Endothelial cell of umbilical vein (primary cell): Measurements from ENCODE around the gene MRO. TPM values are rescaled to one million over a fixed set of nuclear protein-coding genes. Genes with fewer than 3 reads are reported as not detected.

Experiments used
- BruUV-seq: library from RNA; stranded (reverse); fragments of 400-500 nt; replicated peaks from 2 replicates; lab custom pipeline; 2021; lab: Mats Ljungman, UMichigan
- CTCF ChIA-PET: fragments of 300-600, 350-600 bp; sonication (Branson Sonifier 250); formaldehyde crosslinking; loops from one replicate; lab custom pipeline; 2021; ENCODE audit warnings: antibody characterized with exemption, inconsistent platforms; lab: Charles Lee
- POLR2A ChIA-PET: fragments of 300-600, 350-600 bp; sonication (Branson Sonifier 250); formaldehyde crosslinking; loops from one replicate; lab custom pipeline; 2021; ENCODE audit warnings: antibody characterized with exemption, inconsistent platforms; lab: Charles Lee
- DNase-seq: peaks from one replicate; pipeline ENCODE4 v3.0.0-alpha.2; 2011; ENCODE audit warnings: low read depth, low spot score
- FAIRE-seq: peaks from 2 replicates; lab custom pipeline; 2011; peaks lifted over from hg19 to GRCh38; lab: Jason Lieb, UNC
- H2AFZ ChIP-seq: 2 replicates; pipeline ENCODE4 v1.6.0; 2012; ENCODE audit warnings: low read depth, low read length, control low read depth, inconsistent platforms
- H3K27ac ChIP-seq: 2 replicates; pipeline ENCODE4 v1.5.1; 2011; ENCODE audit warnings: low read depth, mild to moderate bottlenecking, control low read depth, low read length, moderate library complexity; ENCODE audit not compliant: insufficient read depth
- H3K27me3 ChIP-seq, 2 experiments: 2 replicates each; pipeline versions ENCODE4 v1.6.0 to v1.6.1; 2011; ENCODE audit warnings: low read length in 2 of 2, mixed read lengths in 1 of 2; ENCODE audit not compliant: control insufficient read depth in 2 of 2, insufficient read depth in 2 of 2
- H3K36me3 ChIP-seq, 2 experiments: 2 replicates in 1 of 2; 3 replicates in 1 of 2; pipeline ENCODE4 v1.5.1; 2011; ENCODE audit warnings: low read length in 2 of 2, mild to moderate bottlenecking in 1 of 2, moderate library complexity in 1 of 2; ENCODE audit not compliant: control insufficient read depth in 2 of 2, insufficient read depth in 2 of 2; ENCODE audit errors: extremely low read depth in 1 of 2
- H3K4me1 ChIP-seq: 3 replicates; pipeline ENCODE4 v1.5.1; 2011; ENCODE audit warnings: mild to moderate bottlenecking, low read length; ENCODE audit not compliant: control insufficient read depth, insufficient read depth; ENCODE audit errors: extremely low read depth
- H3K4me2 ChIP-seq: 2 replicates; pipeline ENCODE4 v1.6.1; 2011; ENCODE audit warnings: low read length, control low read depth, mixed read lengths; ENCODE audit not compliant: insufficient read depth
- H3K4me3 ChIP-seq, 3 experiments: fragments of 200-600 bp in 1 of 3; sonication (generic), shearing (Covaris generic) in 1 of 3; replicated peaks in 1 of 3; 2 replicates each; pipeline ENCODE4 v1.5.1; 2011 to 2016; ENCODE audit warnings: control low read depth in 3 of 3, low read length in 3 of 3, mild to moderate bottlenecking in 2 of 3, inconsistent platforms in 1 of 3, low read depth in 1 of 3, moderate library complexity in 1 of 3; ENCODE audit not compliant: insufficient read depth in 1 of 3
- H3K79me2 ChIP-seq: 2 replicates; pipeline ENCODE4 v1.6.0; 2012; ENCODE audit warnings: low read length, inconsistent platforms; ENCODE audit not compliant: control insufficient read depth, insufficient read depth
- H3K9ac ChIP-seq: replicated peaks from 2 replicates; pipeline ENCODE3; 2011; ENCODE audit warnings: low read length, control low read depth; ENCODE audit not compliant: insufficient read depth; ENCODE audit errors: extremely low read depth
- H3K9me1 ChIP-seq: replicated peaks from 3 replicates; pipeline ENCODE4 v1.6.0; 2011; ENCODE audit warnings: mild to moderate bottlenecking, low read length; ENCODE audit not compliant: control insufficient read depth, insufficient read depth; ENCODE audit errors: extremely low read depth
- H3K9me3 ChIP-seq: replicated peaks from 2 replicates; pipeline ENCODE4 v1.5.1; 2012; ENCODE audit warnings: low read length, inconsistent platforms; ENCODE audit not compliant: control insufficient read depth, insufficient read depth
- H4K20me1 ChIP-seq: replicated peaks from 2 replicates; pipeline ENCODE3; 2011; ENCODE audit warnings: mild to moderate bottlenecking, low read length; ENCODE audit not compliant: control insufficient read depth, insufficient read depth; ENCODE audit errors: extremely low read depth
- EZH2 ChIP-seq: IDR thresholded peaks from 2 replicates; pipeline ENCODE4 v1.6.1; 2012; ENCODE audit warnings: borderline replicate concordance, low read depth, mild to moderate bottlenecking, moderate library complexity, low read length, inconsistent platforms; ENCODE audit not compliant: severe bottlenecking
- FOS ChIP-seq: IDR thresholded peaks from 2 replicates; pipeline ENCODE4 v1.6.1; 2011; ENCODE audit warnings: mild to moderate bottlenecking, low read length, moderate library complexity, borderline replicate concordance; ENCODE audit not compliant: insufficient read depth
- GATA2 ChIP-seq: IDR thresholded peaks from 2 replicates; pipeline ENCODE4 v1.7.0; 2011; ENCODE audit warnings: low read depth, mild to moderate bottlenecking, moderate library complexity, mixed read lengths, low read length; ENCODE audit not compliant: insufficient read length, insufficient read depth
- JUN ChIP-seq: IDR thresholded peaks from 2 replicates; pipeline ENCODE4 v1.6.1; 2011; ENCODE audit warnings: borderline replicate concordance, low read depth; ENCODE audit not compliant: insufficient read length, insufficient read depth
- MYC ChIP-seq: IDR thresholded peaks from one replicate; pipeline ENCODE4 v1.6.1; 2011; ENCODE audit warnings: mild to moderate bottlenecking, low read depth, low read length
- POLR2A ChIP-seq: IDR thresholded peaks from 2 replicates; pipeline ENCODE4 v1.6.1; 2012; ENCODE audit warnings: low read depth, mild to moderate bottlenecking, control low read depth, low read length
- POLR2AphosphoS5 ChIP-seq: IDR thresholded peaks from 2 replicates; pipeline ENCODE4 v1.6.1; 2012; ENCODE audit warnings: low read depth, mild to moderate bottlenecking, control low read depth, low read length, moderate library complexity; ENCODE audit not compliant: insufficient read depth
- dilution Hi-C: fragments of 300-500 bp; cut with MboI; formaldehyde crosslinking; loops from one replicate; pipeline ENCODE4 v1.15.0; 2019; ENCODE audit warnings: low sequenced_read_pairs; ENCODE audit not compliant: extremely low pct_ligation_motif_present
- intact Hi-C: fragments of 100-400 bp; cut with micrococcal nuclease; formaldehyde crosslinking; loops from one replicate; pipeline ENCODE4 v1.10.0; 2022
- polyA plus RNA-seq, 4 experiments: library from polyadenylated mRNA; depleted of rRNA in 3 of 4; stranded (reverse) in 3 of 4; unstranded in 1 of 4; fragments of >200 nt; gene quantifications; 2 replicates each; pipeline versions ENCODE4 v1.2.1 to v1.2.3, GENCODE V29; 2011 to 2012; ENCODE audit warnings: missing spikeins in 1 of 4
- total RNA-seq: library from RNA; stranded (reverse); gene quantifications from 2 replicates; pipeline ENCODE4 v1.2.3, GENCODE V29; 2021
- TF ChIP-seq, protein P1 (sequence below): IDR thresholded peaks from 2 replicates; pipeline ENCODE4 v1.6.1; 2011; ENCODE audit not compliant: insufficient read depth, insufficient read length
- TF ChIP-seq, protein P2 (sequence below), 2 donors: IDR thresholded peaks; 1 replicate in 1 of 2; 2 replicates in 1 of 2; pipeline ENCODE4 v1.5.1; 2011; ENCODE audit warnings: low read length in 2 of 2, mild to moderate bottlenecking in 2 of 2, moderate library complexity in 2 of 2, control low read depth in 1 of 2, inconsistent platforms in 1 of 2, low read depth in 1 of 2; ENCODE audit not compliant: insufficient read depth in 1 of 2; ENCODE audit errors: extremely low read depth in 1 of 2

Gene MRO
- total and polyA plus RNA-seq, 2 donors (not counting 3 experiments of a cell fraction or from before 2014, with no cell fraction given), result not detected

DNA sequence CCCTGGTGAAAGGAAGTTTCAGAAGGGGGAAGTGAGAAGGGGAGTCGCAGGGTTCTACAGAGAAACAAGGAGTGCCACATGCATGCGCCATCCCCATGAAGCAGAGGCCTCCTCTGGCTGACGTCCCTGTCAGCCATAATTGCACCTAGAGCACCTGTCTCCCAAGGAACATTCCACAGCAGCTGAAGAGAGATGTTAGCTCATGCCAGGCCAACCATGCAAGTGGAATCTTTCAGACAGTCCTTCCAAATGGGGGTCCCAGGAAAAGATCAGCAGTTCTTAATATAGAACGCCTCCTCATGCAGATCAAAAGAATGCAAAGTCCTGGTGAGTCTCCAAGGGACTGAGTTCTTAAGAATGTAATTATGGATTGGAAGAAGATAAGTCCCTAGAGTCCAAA is 29.6 kb downstream of the MRO start:
- H3K9ac ChIP-seq, result no peak overlapping the region
- TF ChIP-seq, protein P1, sequence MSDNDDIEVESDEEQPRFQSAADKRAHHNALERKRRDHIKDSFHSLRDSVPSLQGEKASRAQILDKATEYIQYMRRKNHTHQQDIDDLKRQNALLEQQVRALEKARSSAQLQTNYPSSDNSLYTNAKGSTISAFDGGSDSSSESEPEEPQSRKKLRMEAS, result no peak
- TF ChIP-seq MYC (no peak), GATA2 (no peak)
- TF ChIP-seq, protein P2, sequence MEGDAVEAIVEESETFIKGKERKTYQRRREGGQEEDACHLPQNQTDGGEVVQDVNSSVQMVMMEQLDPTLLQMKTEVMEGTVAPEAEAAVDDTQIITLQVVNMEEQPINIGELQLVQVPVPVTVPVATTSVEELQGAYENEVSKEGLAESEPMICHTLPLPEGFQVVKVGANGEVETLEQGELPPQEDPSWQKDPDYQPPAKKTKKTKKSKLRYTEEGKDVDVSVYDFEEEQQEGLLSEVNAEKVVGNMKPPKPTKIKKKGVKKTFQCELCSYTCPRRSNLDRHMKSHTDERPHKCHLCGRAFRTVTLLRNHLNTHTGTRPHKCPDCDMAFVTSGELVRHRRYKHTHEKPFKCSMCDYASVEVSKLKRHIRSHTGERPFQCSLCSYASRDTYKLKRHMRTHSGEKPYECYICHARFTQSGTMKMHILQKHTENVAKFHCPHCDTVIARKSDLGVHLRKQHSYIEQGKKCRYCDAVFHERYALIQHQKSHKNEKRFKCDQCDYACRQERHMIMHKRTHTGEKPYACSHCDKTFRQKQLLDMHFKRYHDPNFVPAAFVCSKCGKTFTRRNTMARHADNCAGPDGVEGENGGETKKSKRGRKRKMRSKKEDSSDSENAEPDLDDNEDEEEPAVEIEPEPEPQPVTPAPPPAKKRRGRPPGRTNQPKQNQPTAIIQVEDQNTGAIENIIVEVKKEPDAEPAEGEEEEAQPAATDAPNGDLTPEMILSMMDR (IDR thresholded peaks at IDR 0.05; ENCODE audit: extremely low read depth in 1 of 2, insufficient read depth in 1 of 2, low read depth in 1 of 2, low read length in 2 of 2), result no peak
- H4K20me1 ChIP-seq, result no peaks in the 10 kb centered on the region
- H3K36me3 ChIP-seq, result no peaks in the 10 kb centered on the region
- no peaks in the 10 kb centered on the region for H3K9me3 ChIP-seq
- H3K4me3 ChIP-seq, result no peak overlapping the region
- H3K9me1 ChIP-seq, result no peaks in the 10 kb centered on the region
- no peaks in the 10 kb centered on the region for H3K27me3 ChIP-seq
- no peak overlapping the region for H3K27ac ChIP-seq
- no peaks in the 10 kb centered on the region for H3K4me1 ChIP-seq
- BruUV-seq, result no TSS peak
- intact Hi-C loops, result no loop called here
- FAIRE-seq (no peak), DNase-seq (no peak)
- no peaks in the 10 kb centered on the region for H3K79me2 ChIP-seq
- H2AFZ ChIP-seq, result no peak overlapping the region
- POLR2A ChIA-PET, result no interaction called here
- dilution Hi-C loops, result no loop called here
- CTCF ChIA-PET, result no interaction called here
- no peak overlapping the region for H3K4me2 ChIP-seq

DNA sequence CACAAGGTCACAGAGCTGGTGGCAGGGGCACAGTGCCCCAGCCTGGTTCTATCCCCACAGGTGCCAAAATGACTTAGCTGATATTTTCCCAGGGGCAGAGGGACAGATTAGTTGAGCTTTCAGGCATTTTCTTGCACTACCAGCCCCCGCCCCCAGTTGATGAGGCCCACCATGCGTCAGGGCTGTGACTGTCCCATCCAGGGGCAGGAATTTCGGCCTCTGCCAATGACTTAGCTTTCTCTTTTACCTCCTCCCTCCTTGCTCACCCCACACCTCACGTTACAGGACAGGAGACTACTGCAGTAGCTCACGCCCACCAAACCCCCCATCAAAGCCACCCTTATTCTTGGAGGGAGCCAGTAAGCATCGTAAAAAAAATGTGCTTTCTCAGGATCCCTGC is 31.5 kb downstream of the MRO start:
- BruUV-seq, result no TSS peak
- Histone ChIP-seq H3K36me3 (no peaks in the 10 kb centered on the region), H3K9me3 (no peaks in the 10 kb centered on the region), H3K27me3 (no peaks in the 10 kb centered on the region), H3K9me1 (no peaks in the 10 kb centered on the region), H3K9ac (no peak overlapping the region), H2AFZ (no peak overlapping the region), H3K27ac (no peak overlapping the region), H3K4me2 (no peak overlapping the region), H3K4me1 (no peaks in the 10 kb centered on the region), H3K79me2 (no peaks in the 10 kb centered on the region), H3K4me3 (no peak overlapping the region), H4K20me1 (no peaks in the 10 kb centered on the region)
- TF ChIP-seq GATA2 (no peak), JUN (no peak), MYC (no peak), POLR2A (no peak), EZH2 (no peak), POLR2AphosphoS5 (no peak), FOS (no peak)
- dilution Hi-C loops (no loop called here), intact Hi-C loops (no loop called here)
- FAIRE-seq (no peak), DNase-seq (no peak)
- POLR2A ChIA-PET, result no interaction called here
- CTCF ChIA-PET, result no interaction called here
